H9 (cell line): ENCODE results near the gene RAB6A. TPM values are rescaled to one million over a fixed set of nuclear protein-coding genes. Genes with fewer than 3 reads are reported as not detected.

ENCODE experiments used
- DNase-seq: peaks from one replicate; pipeline ENCODE4 v3.0.0-alpha.2; 2017
- H2AFZ ChIP-seq: one replicate; pipeline ENCODE4 v1.6.1; 2013; ENCODE audit warnings: mild to moderate bottlenecking, low read length, control low read depth, moderate library complexity
- H2AK5ac ChIP-seq: 2 replicates; pipeline ENCODE4 v1.6.1; 2013; ENCODE audit warnings: low read length, control low read depth, mixed read lengths; ENCODE audit not compliant: insufficient read length
- H2BK120ac ChIP-seq: one replicate; pipeline ENCODE4 v1.6.1; 2013; ENCODE audit warnings: low read depth, mild to moderate bottlenecking, low read length, control low read depth, inconsistent platforms; ENCODE audit not compliant: poor library complexity, severe bottlenecking
- H2BK12ac ChIP-seq: 2 replicates; pipeline ENCODE4 v1.6.1; 2013; ENCODE audit warnings: low read length, control low read depth, mixed read lengths, low read depth; ENCODE audit not compliant: insufficient read length
- H2BK15ac ChIP-seq: 2 replicates; pipeline ENCODE4 v1.6.1; 2013; ENCODE audit warnings: low read depth, low read length, control low read depth
- H2BK20ac ChIP-seq: one replicate; pipeline ENCODE4 v1.6.1; 2013; ENCODE audit warnings: low read depth, mild to moderate bottlenecking, low read length, control low read depth, inconsistent platforms; ENCODE audit not compliant: poor library complexity, severe bottlenecking
- H2BK5ac ChIP-seq: 2 replicates; pipeline ENCODE4 v1.6.1; 2013; ENCODE audit warnings: low read length, control low read depth, mixed read lengths; ENCODE audit not compliant: insufficient read length
- H3K14ac ChIP-seq: 2 replicates; pipeline ENCODE4 v1.6.1; 2013; ENCODE audit warnings: low read length, control low read depth; ENCODE audit not compliant: insufficient read depth
- H3K18ac ChIP-seq: 2 replicates; pipeline ENCODE4 v1.6.1; 2013; ENCODE audit warnings: low read depth, mild to moderate bottlenecking, mixed read lengths, low read length, control low read depth; ENCODE audit not compliant: insufficient read length
- H3K23ac ChIP-seq: 2 replicates; pipeline ENCODE4 v1.6.1; 2013; ENCODE audit warnings: low read length, control low read depth, mixed read lengths, low read depth; ENCODE audit not compliant: insufficient read length
- H3K23me2 ChIP-seq: 2 replicates; pipeline ENCODE4 v1.6.1; 2013; ENCODE audit warnings: low read depth, mild to moderate bottlenecking, mixed read lengths, low read length, control low read depth; ENCODE audit not compliant: insufficient read length, poor library complexity, severe bottlenecking
- H3K27ac ChIP-seq: 2 replicates; pipeline ENCODE4 v1.5.1; 2013; ENCODE audit warnings: low read length, control low read depth, mixed read lengths, low read depth; ENCODE audit not compliant: insufficient read length
- H3K27me3 ChIP-seq: 2 replicates; pipeline ENCODE4 v1.6.1; 2013; ENCODE audit warnings: low read length, control low read depth, inconsistent platforms; ENCODE audit not compliant: insufficient read depth
- H3K4ac ChIP-seq: 2 replicates; pipeline ENCODE4 v1.6.1; 2013; ENCODE audit warnings: low read depth, mild to moderate bottlenecking, control low read depth, inconsistent platforms, low read length, moderate library complexity
- H3K4me1 ChIP-seq: 2 replicates; pipeline ENCODE4 v1.6.1; 2013; ENCODE audit warnings: low read length, control low read depth, inconsistent platforms; ENCODE audit not compliant: insufficient read depth
- H3K4me2 ChIP-seq: 2 replicates; pipeline ENCODE4 v1.6.1; 2013; ENCODE audit warnings: low read length, control low read depth, mixed read lengths; ENCODE audit not compliant: insufficient read length, insufficient read depth
- H3K56ac ChIP-seq: 2 replicates; pipeline ENCODE4 v1.6.1; 2013; ENCODE audit warnings: low read depth, mild to moderate bottlenecking, mixed read lengths, low read length, control low read depth; ENCODE audit not compliant: insufficient read length
- H3K79me1 ChIP-seq: 2 replicates; pipeline ENCODE4 v1.6.1; 2013; ENCODE audit warnings: low read depth, mild to moderate bottlenecking, moderate library complexity, low read length, control low read depth, inconsistent platforms; ENCODE audit not compliant: insufficient read depth, poor library complexity, severe bottlenecking
- H3K79me2 ChIP-seq: 2 replicates; pipeline ENCODE4 v1.6.1; 2013; ENCODE audit warnings: low read length, control low read depth, inconsistent platforms; ENCODE audit not compliant: insufficient read depth
- H3K9ac ChIP-seq: 2 replicates; pipeline ENCODE4 v1.6.1; 2013; ENCODE audit warnings: low read length, control low read depth, mixed read lengths; ENCODE audit not compliant: insufficient read length; ENCODE audit errors: extremely low read depth
- H3K9me3 ChIP-seq: one replicate; pipeline ENCODE4 v1.6.1; 2013; ENCODE audit warnings: low read depth, low read length, inconsistent platforms; ENCODE audit not compliant: control insufficient read depth
- H3T11ph ChIP-seq: one replicate; pipeline ENCODE4 v1.6.1; 2013; ENCODE audit warnings: mild to moderate bottlenecking, low read length, control low read depth, inconsistent platforms
- H4K20me1 ChIP-seq: one replicate; pipeline ENCODE4 v1.6.1; 2013; ENCODE audit not compliant: control insufficient read depth, insufficient read length, insufficient read depth
- H4K5ac ChIP-seq: 2 replicates; pipeline ENCODE4 v1.6.1; 2013; ENCODE audit warnings: low read depth, mild to moderate bottlenecking, mixed read lengths, low read length, control low read depth; ENCODE audit not compliant: insufficient read length
- H4K8ac ChIP-seq: replicated peaks from 2 replicates; pipeline ENCODE4 v1.6.1; 2013; ENCODE audit warnings: low read length, control low read depth, mixed read lengths, low read depth; ENCODE audit not compliant: insufficient read length
- H4K91ac ChIP-seq: 2 replicates; pipeline ENCODE4 v1.6.1; 2013; ENCODE audit warnings: low read depth, mild to moderate bottlenecking, moderate library complexity, mixed read lengths, low read length, control low read depth; ENCODE audit not compliant: insufficient read length
- H3K27ac Mint-ChIP-seq, 3 experiments: 2 replicates in 2 of 3; 3 replicates in 1 of 3; pipeline ENCODE4 v1.8.0; 2020 to 2021; ENCODE audit warnings: mixed read lengths in 3 of 3, mild to moderate bottlenecking in 1 of 3, moderate library complexity in 1 of 3
- H3K27me3 Mint-ChIP-seq: 2 replicates; pipeline ENCODE4 v1.8.0; 2021; ENCODE audit warnings: low read depth, mild to moderate bottlenecking, moderate library complexity, mixed read lengths
- H3K36me3 Mint-ChIP-seq, 3 experiments: 2 replicates in 2 of 3; 3 replicates in 1 of 3; pipeline ENCODE4 v1.8.0; 2020 to 2021; ENCODE audit warnings: low read depth in 3 of 3, mixed read lengths in 3 of 3; ENCODE audit not compliant: insufficient read depth in 1 of 3
- H3K4me1 Mint-ChIP-seq, 2 experiments: 2 replicates each; pipeline ENCODE4 v1.8.0; 2020; ENCODE audit warnings: mixed read lengths in 2 of 2
- H3K4me3 Mint-ChIP-seq, 2 experiments: 2 replicates in 1 of 2; 3 replicates in 1 of 2; pipeline ENCODE4 v1.8.0; 2020 to 2021; ENCODE audit warnings: mild to moderate bottlenecking in 2 of 2, mixed read lengths in 2 of 2, moderate library complexity in 1 of 2
- H3K9me3 Mint-ChIP-seq, 2 experiments: 2 replicates in 1 of 2; 3 replicates in 1 of 2; pipeline ENCODE4 v1.8.0; 2020; ENCODE audit warnings: mild to moderate bottlenecking in 2 of 2, mixed read lengths in 2 of 2, moderate library complexity in 1 of 2
- CTCF ChIP-seq: fragments of 200-600 bp; sonication (generic); conservative IDR thresholded peaks from 3 replicates; pipeline ENCODE4 v1.8.0; 2021; ENCODE audit warnings: antibody characterized with exemption, mild to moderate bottlenecking
- WGBS: extraction: QIAGEN DNeasy Blood & Tissue Kit; methylation state at CpG from one replicate; pipeline ENCODE4 v1.1.7; 2013; ENCODE audit warnings: missing lambda C conversion rate, low lambda C conversion rate, mixed read lengths; ENCODE audit not compliant: insufficient read length; ENCODE audit errors: extremely low coverage; 5-methylcytosine and 5-hydroxymethylcytosine counted together
- total RNA-seq: library from RNA; stranded (reverse); gene quantifications from 2 replicates; pipeline ENCODE4 v1.2.1, GENCODE V29; 2021

The RAB6A gene
- total RNA-seq, 1 experiment from 2014 or later: 72.8 TPM

- H3K4me3 Mint-ChIP-seq: no peak overlapping the region; a peak in 1 of 5 replicates
- Histone ChIP-seq H2BK5ac (no peak overlapping the region), H3K56ac (no peak overlapping the region), H3K79me2 (no peaks in the 10 kb centered on the region), H2BK120ac (no peak overlapping the region), H3K23me2 (no peaks in the 10 kb centered on the region), H3K27ac (no peak overlapping the region), H3K23ac (no peak overlapping the region), H3K9ac (no peak overlapping the region), H3K9me3 (no peaks in the 10 kb centered on the region), H4K5ac (no peak overlapping the region), H3K27me3 (no peaks in the 10 kb centered on the region), H3K4me1 (peaks cover 5% of the 10 kb centered on the region; the same call in 1 of the 2 replicates), H2AFZ (no peak overlapping the region), H4K8ac (no peak overlapping the region), H3K79me1 (no peaks in the 10 kb centered on the region), H3K4me2 (no peak overlapping the region), H4K20me1 (no peaks in the 10 kb centered on the region), H2BK20ac (no peak overlapping the region), H4K91ac (no peak overlapping the region), H2BK15ac (no peak overlapping the region), H3K14ac (no peak overlapping the region), H2BK12ac (no peak overlapping the region), H3K4ac (no peak overlapping the region), H3T11ph (no peak overlapping the region), H2AK5ac (no peak overlapping the region), H3K18ac (no peak overlapping the region)
- no peak overlapping the region for H3K27ac Mint-ChIP-seq
- TF ChIP-seq CTCF: no peak
- no peaks in the 10 kb centered on the region for H3K9me3 Mint-ChIP-seq
- DNase-seq: no peak
- H3K36me3 Mint-ChIP-seq: peaks cover 0 to 18% (median 17%) of the 10 kb centered on the region in 3 experiments; a peak in 4 of 7 replicates
- WGBS: no CpG with 5 or more reads among the region's 5 CpGs
- peaks cover 22 to 28% of the 10 kb centered on the region in 2 experiments for H3K4me1 Mint-ChIP-seq
- H3K27me3 Mint-ChIP-seq: peaks cover 2% of the 10 kb centered on the region
Observed at GRCh38 chr11:73653996-73654395, 106.9 kb downstream of the RAB6A start.
